Esophagus muscularis mucosa (tissue), 3 donors: ENCODE results near the gene CLEC1A.

Source experiments
- POLR2A ChIP-seq: fragments of 450-650 bp; IDR thresholded peaks from one replicate; pipeline ENCODE4 v1.6.1; 2017; ENCODE audit warnings: antibody characterized with exemption, moderate library complexity, mild to moderate bottlenecking, low read depth
- TF ChIP-seq, protein P1 (sequence below), 3 experiments: fragments of 200-600 bp in 2 of 3; fragments of 450-650 bp in 1 of 3; sonication (generic) in 2 of 3; IDR thresholded peaks; one replicate each; pipeline ENCODE4 v1.5.1; 2017 to 2019; ENCODE audit warnings: antibody characterized with exemption in 3 of 3, mild to moderate bottlenecking in 2 of 3, moderate library complexity in 1 of 3

DNA sequence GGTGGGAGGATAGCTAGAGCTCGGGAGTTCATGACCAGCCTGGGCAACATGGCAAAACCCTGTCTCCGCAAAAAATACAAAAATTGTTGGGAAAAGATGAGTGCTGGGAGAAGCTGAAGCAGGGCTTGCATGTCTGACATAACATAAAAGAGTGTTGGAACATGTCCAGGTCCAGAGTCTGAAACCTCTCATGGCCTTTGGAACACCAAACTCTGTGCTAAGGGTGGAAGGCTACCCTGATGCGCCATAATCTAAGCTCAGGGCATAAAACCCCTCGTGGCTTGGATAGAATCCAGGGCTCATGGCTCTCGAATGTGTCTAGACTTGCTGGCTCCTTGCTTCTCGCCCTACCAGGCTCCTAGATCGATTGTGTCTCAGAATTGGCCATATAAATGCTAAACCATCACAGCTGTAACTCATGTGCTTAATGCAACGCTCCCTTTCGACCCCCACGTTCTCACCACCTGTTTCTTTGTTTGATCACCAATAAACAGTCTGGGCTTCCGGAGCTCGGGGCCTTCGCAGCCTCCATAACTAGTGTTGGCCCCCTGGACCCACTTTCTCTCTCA lies 37.9 kb upstream of the CLEC1A start:
- TF ChIP-seq POLR2A = no peak
- TF ChIP-seq, protein P1, sequence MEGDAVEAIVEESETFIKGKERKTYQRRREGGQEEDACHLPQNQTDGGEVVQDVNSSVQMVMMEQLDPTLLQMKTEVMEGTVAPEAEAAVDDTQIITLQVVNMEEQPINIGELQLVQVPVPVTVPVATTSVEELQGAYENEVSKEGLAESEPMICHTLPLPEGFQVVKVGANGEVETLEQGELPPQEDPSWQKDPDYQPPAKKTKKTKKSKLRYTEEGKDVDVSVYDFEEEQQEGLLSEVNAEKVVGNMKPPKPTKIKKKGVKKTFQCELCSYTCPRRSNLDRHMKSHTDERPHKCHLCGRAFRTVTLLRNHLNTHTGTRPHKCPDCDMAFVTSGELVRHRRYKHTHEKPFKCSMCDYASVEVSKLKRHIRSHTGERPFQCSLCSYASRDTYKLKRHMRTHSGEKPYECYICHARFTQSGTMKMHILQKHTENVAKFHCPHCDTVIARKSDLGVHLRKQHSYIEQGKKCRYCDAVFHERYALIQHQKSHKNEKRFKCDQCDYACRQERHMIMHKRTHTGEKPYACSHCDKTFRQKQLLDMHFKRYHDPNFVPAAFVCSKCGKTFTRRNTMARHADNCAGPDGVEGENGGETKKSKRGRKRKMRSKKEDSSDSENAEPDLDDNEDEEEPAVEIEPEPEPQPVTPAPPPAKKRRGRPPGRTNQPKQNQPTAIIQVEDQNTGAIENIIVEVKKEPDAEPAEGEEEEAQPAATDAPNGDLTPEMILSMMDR (IDR thresholded peaks at IDR 0.05) = no peak
